ENCODE data around the gene MSI2. TPM values are rescaled to one million over a fixed set of nuclear protein-coding genes. Genes with fewer than 3 reads are reported as not detected.

The MSI2 gene
- total and polyA plus RNA-seq, 9 of the 15 experiments (the other 6 are each of a cell fraction or from before 2014, with no cell fraction given), result 4.6 to 61.8 (median 42.4) TPM

DNA sequence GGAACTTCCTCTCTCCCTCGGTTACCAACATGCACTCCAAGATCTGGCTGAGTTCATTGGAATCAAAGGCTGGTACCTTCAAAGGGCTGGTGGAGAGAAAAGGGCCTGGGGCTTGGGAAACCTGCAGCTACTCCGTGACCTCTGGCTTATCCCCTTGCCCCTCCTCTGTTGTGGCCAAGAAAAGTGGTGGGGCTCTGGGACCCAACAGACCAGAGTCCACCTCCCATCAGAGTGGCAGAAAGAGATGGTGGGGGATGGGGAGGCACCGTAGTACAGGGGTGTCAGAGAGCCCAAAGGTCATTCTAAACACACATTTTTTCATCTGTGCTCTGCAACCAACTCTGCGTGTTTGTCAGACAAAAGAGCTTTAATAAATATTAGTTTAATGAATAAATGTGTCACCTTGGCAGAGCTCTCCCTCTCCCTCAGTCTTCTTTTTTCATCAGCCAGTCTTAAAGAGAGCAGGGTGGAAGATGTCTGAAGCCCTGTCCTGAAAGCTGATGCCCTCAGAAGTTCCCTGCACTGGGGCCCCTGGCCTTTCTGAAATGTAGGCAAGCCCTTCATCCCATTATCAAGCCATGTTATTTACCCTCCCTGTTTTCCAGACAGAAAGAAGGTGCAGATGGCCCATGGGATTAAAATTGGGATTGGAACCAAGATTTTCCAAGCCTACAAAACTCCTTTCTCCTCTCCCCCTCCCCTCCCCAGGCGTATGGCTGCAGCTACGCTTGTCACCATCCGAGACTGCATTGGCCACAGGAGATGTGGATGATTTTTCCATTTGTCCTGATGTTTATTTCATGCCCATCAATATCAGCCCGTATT is 261.5 kb downstream of the MSI2 start:
- Histone ChIP-seq H3K9me1 (ENCODE audit: control insufficient read depth, insufficient read depth, low read length) (no peaks in the 10 kb centered on the region), H3K27ac (ENCODE audit: extremely low read depth, low read depth, low read length) (no peak overlapping the region), H3K9me3 (replicated peaks; ENCODE audit: control insufficient read depth, insufficient read depth, low read depth, low read length) (no peaks in the 10 kb centered on the region), H3K4me2 (ENCODE audit: insufficient read depth, low read length) (no peak overlapping the region), H2AFZ (ENCODE audit: low read depth, low read length) (no peak overlapping the region), H3K9ac (ENCODE audit: insufficient read depth in 1 of 2, low read depth in 2 of 2, low read length in 2 of 2) (no peak overlapping the region), H3K27me3 (ENCODE audit: control insufficient read depth in 2 of 2, insufficient read depth in 2 of 2, low read length in 2 of 2) (no peaks in the 10 kb centered on the region), H3K79me2 (ENCODE audit: control insufficient read depth, insufficient read depth, low read length) (no peaks in the 10 kb centered on the region), H3K4me1 (replicated peaks in 1 of 2; ENCODE audit: control insufficient read depth in 2 of 2, insufficient read depth in 2 of 2, low read length in 2 of 2) (peaks cover 0 to 5% of the 10 kb centered on the region in 2 experiments; a peak in 1 of 5 replicates), H4K20me1 (replicated peaks; ENCODE audit: control insufficient read depth, insufficient read depth, low read length) (peaks cover 11% of the 10 kb centered on the region; the same call in 1 of the 2 replicates), H3K36me3 (ENCODE audit: control insufficient read depth, insufficient read depth, low read length) (no peaks in the 10 kb centered on the region), H3K4me3 (no peak overlapping the region)
- CTCF ChIA-PET (ENCODE audit: low intra/inter-chr PET ratio), result no interaction called here
- FAIRE-seq (no peak), DNase-seq (ENCODE audit: extremely low read depth in 1 of 4, low spot score in 3 of 4) (no peak), ATAC-seq (no peak)
- intact Hi-C loops (cut with micrococcal nuclease), result no loop called here
- no TSS peak for BruUV-seq (replicated peaks)
- in situ Hi-C loops (cut with MboI), result no loop called here
- TF ChIP-seq CBX1 (IDR thresholded peaks at IDR 0.05; ENCODE audit: low read depth) (no peak), BRD9 (IDR thresholded peaks at IDR 0.05; ENCODE audit: low read depth, partially characterized antibody) (no peak), ZNF586 (CRISPR knock-in tag; conservative IDR thresholded peaks at IDR 0.05) (no peak), NR2F6 (CRISPR knock-in tag; IDR thresholded peaks at IDR 0.05) (no peak), ZNF445 (CRISPR knock-in tag; IDR thresholded peaks at IDR 0.05; ENCODE audit: low read depth) (no peak)
- POLR2A ChIA-PET, result interaction anchor here (0.6 kb wide), 2 partner anchors 368 to 382 kb away, joined by 3 read pairs; no protein-coding TSS in a partner anchor
- WGBS (ENCODE audit: insufficient coverage, low coverage, missing lambda C conversion rate), result 72% methylated on average over 7 of the region's 8 CpGs

All from K562 (cell line).